ENCODE results near the gene RANBP17.

The RANBP17 gene

GRCh38 chr5:171102877-171103610 is 241.2 kb downstream of the RANBP17 start:
- DNase-seq, result no peak

- DNase-seq, result no peak
These were observed 245.9 kb downstream of the RANBP17 start for GRCh38 chr5:171107669-171108068.

- DNase-seq, result no peak
These were observed 253.7 kb downstream of the RANBP17 start for GRCh38 chr5:171115519-171115918.

- DNase-seq, result no peak
These were observed 254.9 kb downstream of the RANBP17 start for GRCh38 chr5:171116719-171117118.

GRCh38 chr5:171120986-171121622 is 259.3 kb downstream of the RANBP17 start:
- DNase-seq, result no peak

GRCh38 chr5:171121638-171122037 is 259.8 kb downstream of the RANBP17 start:
- no peak for DNase-seq

- no peak for DNase-seq
These were observed 260.6 kb downstream of the RANBP17 start for GRCh38 chr5:171122372-171122771.

GRCh38 chr5:171123417-171123816 is 261.6 kb downstream of the RANBP17 start:
- DNase-seq, result no peak

- no peak for DNase-seq
These were observed 265.5 kb downstream of the RANBP17 start for GRCh38 chr5:171127314-171127713.

GRCh38 chr5:171128136-171128535 is 266.3 kb downstream of the RANBP17 start:
- no peak for DNase-seq

- DNase-seq, result no peak
These were observed 267.5 kb downstream of the RANBP17 start for GRCh38 chr5:171129308-171129707.

- no peak for DNase-seq
These were observed 269.7 kb downstream of the RANBP17 start for GRCh38 chr5:171131497-171131896.

GRCh38 chr5:171137768-171138525 is 276.1 kb downstream of the RANBP17 start:
- no peak for DNase-seq

- DNase-seq, result no peak
These were observed 277.4 kb downstream of the RANBP17 start for GRCh38 chr5:171139227-171139626.

- DNase-seq, result no peak
These were observed 280.8 kb downstream of the RANBP17 start for GRCh38 chr5:171142617-171143016.

- no peak for DNase-seq
These were observed 281.4 kb downstream of the RANBP17 start for GRCh38 chr5:171143171-171143570.

GRCh38 chr5:171143926-171144325 is 282.1 kb downstream of the RANBP17 start:
- no peak for DNase-seq

GRCh38 chr5:171149333-171149732 is 287.5 kb downstream of the RANBP17 start:
- DNase-seq, result no peak

GRCh38 chr5:171149772-171150171 is 288.0 kb downstream of the RANBP17 start:
- no peak for DNase-seq

GRCh38 chr5:171152382-171152781 is 290.6 kb downstream of the RANBP17 start:
- no peak for DNase-seq

- DNase-seq, result no peak
These were observed 293.8 kb downstream of the RANBP17 start for GRCh38 chr5:171155621-171156020.

- DNase-seq, result no peak
These were observed 295.5 kb downstream of the RANBP17 start for GRCh38 chr5:171157276-171157675.

GRCh38 chr5:171157775-171158174 is 296.0 kb downstream of the RANBP17 start:
- no peak for DNase-seq

GRCh38 chr5:171158581-171158980 is 296.8 kb downstream of the RANBP17 start:
- no peak for DNase-seq
